NB4 (cell line): ENCODE measurements around the gene COL24A1.

Experiments
- CTCF ChIP-seq: IDR thresholded peaks from one replicate; pipeline ENCODE4 v1.5.1; 2012; ENCODE audit warnings: low read depth, low read length
- TF ChIP-seq, protein P1 (sequence below): IDR thresholded peaks from 2 replicates; pipeline ENCODE4 v1.6.1; 2011; ENCODE audit warnings: low read depth, low read length

GRCh38 chr1:85884372-85885035, 272.1 kb downstream of the COL24A1 start:
- no peak for TF ChIP-seq CTCF
- TF ChIP-seq, protein P1, sequence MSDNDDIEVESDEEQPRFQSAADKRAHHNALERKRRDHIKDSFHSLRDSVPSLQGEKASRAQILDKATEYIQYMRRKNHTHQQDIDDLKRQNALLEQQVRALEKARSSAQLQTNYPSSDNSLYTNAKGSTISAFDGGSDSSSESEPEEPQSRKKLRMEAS, result no peak
